Hippocampal formation (tissue), 2 donors: ENCODE results near the gene POPDC3.
"Not testable (repeated sequence)": the region's sequence is repeated elsewhere in the genome, so short reads cannot be mapped to it uniquely, and the experiment has no call there.

Source experiments
- DNase-seq, 2 donors: peaks; one replicate each; lab custom pipeline; 2025; lab: John Stamatoyannopoulos, UW

Gene POPDC3, protein sequence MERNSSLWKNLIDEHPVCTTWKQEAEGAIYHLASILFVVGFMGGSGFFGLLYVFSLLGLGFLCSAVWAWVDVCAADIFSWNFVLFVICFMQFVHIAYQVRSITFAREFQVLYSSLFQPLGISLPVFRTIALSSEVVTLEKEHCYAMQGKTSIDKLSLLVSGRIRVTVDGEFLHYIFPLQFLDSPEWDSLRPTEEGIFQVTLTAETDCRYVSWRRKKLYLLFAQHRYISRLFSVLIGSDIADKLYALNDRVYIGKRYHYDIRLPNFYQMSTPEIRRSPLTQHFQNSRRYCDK

DNA sequence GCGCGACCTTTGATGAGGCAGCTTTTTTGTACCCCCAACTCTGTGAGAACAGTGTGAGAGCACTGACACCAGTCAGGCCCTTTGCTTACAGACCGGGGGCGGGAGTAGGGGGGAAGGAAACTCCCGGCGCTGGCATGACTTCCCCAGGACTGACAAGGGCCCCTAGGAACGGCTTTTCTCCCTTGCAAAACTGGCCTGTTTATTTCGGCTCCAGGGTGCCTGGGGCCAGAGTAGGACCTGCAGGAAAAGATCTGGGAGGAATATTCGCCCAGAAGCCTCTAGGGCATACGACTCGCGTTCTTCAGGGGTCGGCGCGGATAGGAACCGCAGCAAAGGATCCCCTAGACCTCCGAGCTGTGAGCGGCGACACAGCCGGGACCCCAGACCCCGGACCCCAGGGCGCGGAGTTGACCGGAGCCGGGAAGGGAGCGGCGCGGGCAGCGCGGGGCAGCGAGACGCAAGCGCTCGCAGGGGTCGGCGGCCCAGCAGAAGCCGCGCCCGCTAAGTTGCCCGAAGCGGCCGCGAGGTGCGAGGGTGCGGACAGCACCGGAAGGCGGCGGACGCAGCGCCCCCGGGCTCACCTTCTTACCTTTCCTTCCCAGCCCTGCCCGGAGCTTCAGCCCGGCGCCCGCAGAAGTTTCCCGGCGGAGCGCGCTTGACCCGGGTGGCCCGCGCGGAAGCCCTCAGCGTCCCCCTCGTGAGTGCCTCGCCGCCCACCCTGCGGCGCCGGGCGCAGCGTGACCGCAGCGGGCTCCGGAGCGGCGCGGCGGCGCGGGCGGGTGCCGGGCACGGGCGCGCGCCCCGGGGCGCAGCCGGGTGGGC lies at the start of gene POPDC3:
POPDC3 (minus strand) TSS at position 771 of the 822 bp plus-strand sequence. CDS start 18,105 bp downstream, outside the sequence.
- DNase-seq, result peak in 1 of 2 donors; percentile 32

DNA sequence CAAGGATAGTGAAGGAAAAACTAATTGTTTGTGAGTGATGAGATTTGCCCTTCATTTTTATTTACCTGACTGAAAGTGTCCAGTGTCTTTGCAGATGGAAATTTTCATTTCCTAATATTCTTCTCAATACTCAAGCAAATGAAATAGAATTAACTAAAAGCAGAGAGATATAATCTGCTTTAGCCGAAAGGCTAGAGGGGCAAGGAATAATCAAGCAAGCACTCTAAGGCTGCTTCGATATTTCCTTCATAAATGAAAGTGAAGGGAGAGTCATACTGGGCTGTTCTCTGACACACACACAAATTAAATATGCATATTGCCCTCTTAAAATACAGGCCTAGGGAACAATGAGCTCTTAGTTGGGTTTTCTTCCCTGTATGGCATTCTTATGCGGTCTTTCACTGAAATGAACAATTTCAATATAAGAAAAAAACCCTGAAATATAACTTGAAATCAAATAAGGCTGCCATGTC lies 47.5 kb upstream of the POPDC3 start:
- DNase-seq, result no peak

DNA sequence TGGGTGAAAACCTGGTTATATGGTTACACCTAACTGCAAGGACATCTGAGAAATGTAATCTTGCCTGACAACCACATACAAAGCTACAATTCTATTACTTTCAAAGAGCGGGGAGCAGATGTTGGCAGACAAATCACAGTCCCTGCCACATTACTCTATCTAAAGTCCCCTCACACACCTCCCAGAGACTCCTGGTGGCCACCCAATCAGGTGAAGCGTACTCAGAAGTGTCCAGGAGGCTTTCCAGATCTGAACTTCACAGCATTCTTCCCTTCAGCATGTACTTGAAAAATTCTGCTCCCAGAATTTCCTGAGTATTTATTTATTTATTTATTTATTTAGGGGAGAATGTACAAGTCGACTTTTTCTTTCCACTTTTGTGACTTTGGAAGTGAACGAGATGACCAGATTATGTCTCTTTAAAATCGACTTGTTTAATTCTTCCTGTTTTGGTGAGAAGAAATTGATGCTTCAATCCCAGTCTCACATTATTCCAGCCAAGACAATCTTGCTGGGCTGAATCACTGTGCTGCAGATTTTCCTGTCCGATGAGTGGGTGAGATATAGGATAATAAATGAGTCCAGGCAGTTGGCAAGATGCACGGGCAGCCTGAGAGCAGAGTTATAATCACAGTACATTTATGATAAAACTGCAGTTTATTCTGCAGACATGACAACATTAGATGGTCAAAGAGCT lies 46.9 kb upstream of the POPDC3 start:
- no peak for DNase-seq

DNA sequence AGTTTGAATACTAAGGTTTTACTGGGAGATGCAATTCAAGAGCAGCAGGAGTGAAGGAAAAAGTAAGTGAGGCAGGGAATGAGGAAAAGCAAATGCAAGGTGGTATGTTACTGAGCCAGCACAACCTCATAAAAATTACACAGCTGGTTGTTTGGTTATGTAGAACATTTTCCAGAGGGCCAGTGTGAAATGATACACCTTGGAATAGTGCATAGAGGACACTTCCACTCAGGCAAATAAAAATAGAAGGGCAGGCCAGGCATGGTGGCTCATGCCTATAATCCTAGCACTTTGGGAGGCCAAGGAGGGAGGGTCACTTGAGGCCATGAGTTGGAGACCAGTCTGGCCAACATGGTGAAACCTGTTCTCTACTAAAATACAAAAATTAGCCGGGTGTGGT lies 43.4 kb upstream of the POPDC3 start:
- no peak for DNase-seq

DNA sequence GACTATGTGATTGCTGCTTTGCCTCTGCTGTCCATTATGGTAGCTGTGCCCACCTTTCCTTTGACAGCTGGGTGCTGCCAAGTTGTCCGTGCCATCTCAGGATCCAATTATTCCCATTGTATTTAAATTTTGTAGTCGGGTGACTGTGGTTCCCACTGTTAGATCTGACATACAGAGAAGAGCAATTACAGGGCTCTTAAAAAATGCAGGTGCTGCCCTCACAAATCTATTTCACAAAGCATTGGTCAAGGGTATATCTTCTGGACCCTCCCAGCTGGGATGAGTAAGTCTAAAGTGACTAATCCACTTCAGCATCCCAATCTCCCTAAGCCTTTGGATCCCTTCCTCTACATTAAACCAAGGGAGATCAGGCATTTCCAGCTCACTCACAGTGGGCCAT lies 41.4 kb upstream of the POPDC3 start:
- not testable (repeated sequence) for DNase-seq

DNA sequence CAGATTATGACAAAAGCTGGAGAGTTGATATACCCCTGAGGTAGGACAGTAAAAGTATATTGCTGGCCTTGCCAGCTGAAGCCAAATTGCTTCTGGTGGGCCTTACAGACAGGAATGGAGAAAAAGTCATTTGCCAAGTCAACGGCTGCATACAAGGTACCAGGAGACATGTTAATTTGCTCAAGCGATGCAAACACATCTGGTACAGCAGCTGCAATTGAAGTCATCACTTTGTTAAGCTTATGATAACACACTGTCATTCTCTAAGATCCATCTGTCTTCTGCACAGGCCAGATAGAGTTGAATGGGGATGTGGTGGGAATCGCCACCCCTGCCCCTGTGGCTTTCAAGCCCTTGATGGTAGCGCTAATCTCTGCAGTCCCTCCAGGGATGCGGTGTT lies 40.4 kb upstream of the POPDC3 start:
- no peak for DNase-seq

DNA sequence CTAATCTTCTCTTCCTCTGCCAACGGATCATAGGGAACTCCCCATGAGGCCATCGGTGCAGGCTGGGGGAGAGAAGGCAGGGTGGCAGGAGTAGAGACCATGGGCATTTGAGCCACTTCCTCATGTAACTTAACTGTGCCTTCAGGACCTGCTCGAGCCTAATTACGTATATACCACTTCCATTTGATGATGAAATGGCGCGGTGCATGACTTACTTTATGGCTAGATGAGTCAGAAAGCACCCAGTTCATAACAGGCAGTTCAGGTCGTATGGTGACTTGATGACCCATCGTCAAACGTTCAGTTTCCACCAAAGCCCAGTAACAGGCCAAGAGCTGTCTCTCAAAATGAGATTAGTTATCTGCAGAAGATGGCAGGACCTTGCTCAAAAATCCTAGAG lies 39.4 kb upstream of the POPDC3 start:
- not testable (repeated sequence) for DNase-seq

DNA sequence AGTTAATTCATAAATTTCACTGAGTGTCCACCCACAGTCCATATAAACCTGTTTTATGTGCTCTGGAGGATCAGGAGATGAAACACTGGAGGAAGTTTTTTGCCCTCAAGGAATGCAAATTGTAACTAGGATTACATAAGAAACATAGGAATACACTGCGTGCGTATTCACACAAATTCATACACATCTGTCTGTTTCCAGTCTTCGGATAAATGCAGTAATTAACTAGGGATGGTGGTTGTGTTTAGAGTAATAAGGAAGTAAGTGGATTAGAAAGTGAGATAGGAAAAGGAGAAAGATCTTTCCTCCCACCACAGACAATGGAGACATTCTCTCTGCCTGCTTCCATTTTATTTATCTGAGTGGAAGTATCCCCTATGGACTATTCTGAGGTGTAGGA lies 35.7 kb upstream of the POPDC3 start:
- no peak for DNase-seq

DNA sequence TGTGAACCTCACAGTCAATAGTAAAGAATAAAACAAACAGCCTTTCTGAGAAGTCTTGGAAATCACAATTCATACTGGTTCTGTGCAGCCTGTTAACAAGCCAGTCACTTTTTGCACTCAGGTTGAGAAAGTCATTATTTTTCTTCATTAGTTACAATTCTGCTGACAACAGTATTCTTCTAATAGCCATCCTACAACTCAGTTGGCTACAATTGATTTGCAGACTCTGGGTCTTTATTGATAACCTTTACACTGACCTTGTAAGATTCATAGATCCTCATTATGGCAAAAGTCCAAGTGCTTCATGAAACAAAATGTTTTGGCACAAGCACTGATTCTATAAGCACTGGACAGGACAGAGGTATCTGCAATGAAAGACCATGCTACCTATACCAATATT lies 34.9 kb upstream of the POPDC3 start:
- no peak for DNase-seq

DNA sequence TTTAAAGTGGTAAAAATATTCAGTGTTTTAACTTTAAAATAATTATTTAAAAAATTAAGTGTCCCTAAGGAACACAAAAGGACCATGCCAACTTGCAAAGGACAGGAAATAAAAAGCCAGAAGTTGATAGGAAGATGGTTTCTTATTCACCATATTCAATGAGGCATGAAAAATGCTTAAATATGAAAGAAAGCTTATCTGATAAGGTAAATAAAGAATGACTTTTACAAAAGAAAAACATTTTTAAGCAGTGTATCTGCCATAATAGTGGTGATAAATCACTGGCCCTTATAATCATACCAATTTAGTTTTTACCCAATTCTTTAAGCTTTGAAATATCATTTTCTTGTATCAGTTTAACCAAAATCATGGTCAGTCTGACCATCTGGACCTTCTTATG lies 33.5 kb upstream of the POPDC3 start:
- DNase-seq, result no peak

DNA sequence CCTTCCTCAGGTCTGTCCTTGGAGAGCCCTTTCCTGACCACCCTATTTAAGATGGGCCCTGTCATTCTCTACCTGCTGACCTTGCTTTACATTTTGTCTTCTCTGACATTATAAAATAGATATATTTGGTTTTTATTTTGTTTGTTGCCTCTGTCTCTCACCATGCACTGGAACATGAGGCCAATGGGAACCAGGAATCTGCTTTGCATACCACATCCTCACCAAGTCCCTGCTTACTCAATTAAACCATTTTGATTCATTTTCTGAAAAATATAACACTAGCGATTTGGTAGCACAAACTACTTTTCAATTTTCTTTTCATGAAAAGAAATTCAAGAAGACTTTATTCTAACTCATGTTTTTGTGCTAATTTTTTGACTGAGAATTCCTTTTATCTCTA lies 32.8 kb upstream of the POPDC3 start:
- DNase-seq, result no peak

DNA sequence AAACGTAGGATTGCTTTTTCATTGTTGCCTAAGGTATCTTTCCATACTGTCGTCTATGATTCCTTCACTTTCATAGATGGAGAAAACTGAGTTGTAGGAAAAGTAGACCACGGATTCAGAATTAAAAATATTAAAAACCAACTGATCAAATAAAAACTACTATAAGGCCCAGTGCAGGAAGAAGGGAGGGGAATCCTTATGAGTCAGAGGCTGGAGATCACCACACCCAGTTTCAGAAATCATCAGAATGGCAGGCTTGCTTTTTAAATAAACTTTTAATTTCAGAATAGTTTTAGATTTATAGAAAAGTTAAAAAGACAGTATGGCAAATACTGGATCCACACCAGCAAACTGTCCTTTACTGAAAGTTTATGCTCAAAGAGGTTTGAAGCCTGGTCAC lies 32.0 kb upstream of the POPDC3 start:
- no peak for DNase-seq

DNA sequence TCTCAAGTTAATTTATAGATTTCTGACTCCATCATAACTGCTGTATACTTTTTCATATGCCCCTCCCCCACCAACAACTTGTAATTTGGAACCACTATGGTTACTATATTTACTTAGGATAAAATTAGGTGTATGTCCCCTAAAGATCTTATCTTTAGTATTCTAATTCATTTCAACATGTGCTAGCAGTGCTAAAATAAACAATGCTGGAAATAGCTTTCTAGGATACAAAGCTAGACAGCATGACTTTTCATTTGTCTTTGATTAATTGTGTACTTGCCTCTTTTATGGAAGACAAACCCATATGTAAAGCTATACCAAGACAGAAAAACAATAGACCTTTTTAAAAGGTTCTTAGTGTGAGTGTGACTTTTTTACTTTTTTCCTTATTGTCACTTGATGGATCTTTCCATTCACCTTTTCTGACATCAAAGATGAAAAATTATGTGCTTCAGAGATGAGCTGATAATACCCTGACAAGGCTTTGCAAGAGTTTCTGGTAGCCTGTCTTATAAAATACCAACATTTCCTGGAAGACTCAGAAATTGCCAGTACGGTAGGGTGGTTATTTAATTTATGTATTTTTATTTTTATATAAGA lies 31.2 kb upstream of the POPDC3 start:
- DNase-seq, result no peak

DNA sequence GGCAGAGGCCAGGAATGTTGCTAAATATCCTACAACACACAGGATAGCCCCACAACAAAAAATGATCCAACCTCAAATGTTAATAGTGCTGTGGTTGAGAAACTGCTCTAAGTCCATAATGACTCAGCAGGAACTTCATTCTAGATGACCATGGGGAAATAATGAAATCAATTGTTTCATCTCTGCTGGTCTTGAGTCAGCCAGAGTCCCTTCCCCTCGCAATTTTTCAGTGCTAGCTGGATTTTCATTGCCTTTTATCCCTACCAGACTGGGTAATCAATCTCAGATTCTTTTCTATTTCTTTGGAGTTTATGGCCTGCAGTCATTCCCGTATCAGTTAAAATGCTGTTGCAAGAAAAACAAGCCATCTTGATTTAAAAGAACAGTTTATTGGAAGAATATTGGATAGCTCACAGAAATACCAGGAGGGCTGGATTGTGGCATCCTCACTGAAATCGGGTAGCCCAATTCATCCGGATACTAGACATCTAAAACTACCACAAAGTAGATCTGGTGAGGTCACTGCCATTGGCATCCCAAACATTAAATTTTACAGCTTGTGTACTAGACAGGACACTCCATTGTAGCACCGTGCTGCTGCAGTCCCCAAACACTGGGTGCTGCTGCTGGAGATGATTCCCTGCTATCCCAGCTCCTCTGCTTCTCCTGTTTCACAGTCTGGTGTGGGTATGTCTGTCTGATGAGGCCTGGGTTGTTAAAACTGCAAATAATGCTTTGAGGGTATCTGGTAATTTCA lies 30.3 kb upstream of the POPDC3 start:
- DNase-seq, result no peak

DNA sequence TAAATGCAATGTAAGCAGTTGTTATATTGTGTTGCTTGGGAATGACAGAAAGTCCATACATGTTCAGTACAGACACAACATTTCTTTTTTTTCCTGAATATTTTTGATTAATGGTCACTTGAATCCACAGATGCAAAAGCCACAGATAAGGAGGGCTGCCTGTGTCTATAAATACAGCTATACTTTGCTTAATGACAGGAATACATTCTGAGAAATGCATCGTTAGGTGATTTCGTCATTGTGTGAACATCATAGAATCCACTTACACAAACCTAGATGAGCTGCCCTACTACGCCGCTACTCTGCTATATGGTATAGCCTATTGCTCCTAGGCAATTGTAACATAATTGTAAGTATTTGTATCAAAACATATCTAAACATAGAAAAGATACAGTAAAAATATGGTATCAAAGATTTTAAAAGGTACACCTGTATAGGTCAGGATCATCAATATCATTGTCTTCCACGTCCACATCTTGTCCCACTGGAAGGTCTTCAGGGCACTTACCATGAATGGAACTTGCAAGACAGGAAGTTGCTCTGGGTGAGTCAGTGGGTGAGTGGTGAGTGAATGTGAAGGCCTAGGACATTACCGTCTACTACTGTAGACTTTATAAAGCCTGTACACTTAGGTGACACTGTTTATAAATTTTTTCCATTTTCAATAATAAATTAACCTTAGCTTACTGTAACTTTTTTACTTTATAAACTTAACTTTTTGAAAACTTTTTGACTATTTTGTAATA lies 27.9 kb upstream of the POPDC3 start:
- DNase-seq, result no peak

DNA sequence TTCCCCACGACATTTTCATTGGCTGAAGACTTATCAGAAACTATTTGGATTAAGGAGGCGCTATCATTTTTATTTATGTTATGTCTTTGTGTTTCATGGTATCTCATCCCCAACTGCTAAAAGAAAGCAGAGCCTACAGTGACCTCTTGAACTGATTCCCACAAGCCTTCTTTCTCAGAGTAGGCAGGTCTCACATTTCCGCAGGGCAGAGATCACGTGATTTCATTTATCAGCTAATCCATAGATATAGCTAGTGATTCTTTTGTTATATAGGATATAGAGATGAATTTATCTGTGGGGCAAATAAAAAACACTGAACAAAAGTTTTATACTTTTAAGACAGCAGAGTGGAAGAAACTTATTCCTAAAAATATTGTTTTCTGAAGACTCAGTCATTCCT lies 25.0 kb upstream of the POPDC3 start:
- DNase-seq, result no peak

DNA sequence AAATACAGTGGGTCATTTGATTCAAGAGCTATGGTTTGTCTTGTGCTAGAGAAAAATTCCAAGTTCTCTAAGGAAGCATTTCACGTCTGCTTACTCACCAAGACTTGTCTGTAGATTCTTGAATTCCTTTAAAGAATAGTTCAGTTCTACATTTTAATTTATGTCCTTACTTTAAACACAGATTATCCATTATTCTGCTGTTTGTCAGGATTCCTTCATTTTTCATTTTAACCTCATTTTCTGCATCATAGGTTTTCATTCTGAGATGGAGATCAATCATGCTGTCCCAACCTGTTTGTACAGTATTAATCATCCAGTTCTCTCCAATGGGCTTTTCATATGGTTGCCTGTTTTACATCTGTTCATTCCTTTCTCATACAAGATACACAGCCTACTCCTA lies 24.5 kb upstream of the POPDC3 start:
- DNase-seq, result no peak

DNA sequence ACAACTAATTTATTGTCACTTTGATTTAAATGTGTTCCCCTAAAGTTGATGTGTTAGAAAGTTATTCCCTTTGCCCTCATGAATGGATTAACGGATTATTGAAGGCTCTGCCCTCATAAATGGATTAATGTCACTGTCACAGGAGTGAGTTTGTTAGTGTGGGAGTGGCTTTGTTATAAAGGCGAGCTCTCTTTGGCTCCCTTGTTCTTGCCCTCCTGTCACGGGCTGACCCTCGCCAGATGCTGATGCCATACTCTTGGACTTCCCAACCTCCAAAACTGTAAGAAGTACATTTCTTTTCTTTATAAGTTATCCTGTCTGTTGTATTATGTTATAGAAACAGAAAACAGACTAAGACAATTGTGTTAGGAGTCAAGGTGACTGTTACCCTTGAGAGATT lies 22.7 kb upstream of the POPDC3 start:
- no peak for DNase-seq

DNA sequence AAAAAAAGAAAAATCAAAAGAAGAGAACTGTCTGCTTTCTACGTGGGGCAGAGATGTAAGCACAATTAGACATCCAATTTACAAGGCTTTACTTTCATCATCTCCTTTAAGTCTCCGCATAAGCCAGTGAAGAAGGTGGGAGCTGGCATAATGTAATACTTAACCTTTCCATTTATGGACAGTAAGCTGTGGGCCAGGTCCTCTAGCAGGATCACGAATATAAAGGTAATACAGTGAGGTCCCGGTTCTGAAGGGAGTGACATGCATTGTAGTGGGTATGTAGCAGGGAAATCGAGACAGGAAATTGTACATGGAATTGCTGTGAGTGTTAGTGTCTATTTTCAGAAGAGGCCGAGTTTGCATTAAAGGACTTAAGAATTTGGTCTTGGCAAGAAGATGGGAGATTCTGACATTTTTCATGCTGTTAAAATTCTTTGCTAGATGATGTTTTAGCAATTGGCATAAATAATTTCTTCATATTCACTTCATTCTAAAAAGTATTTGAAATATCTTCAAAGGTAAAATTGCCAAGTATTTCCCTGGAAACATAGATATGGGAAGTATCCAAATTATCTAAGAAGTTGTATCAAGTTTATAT lies 20.4 kb upstream of the POPDC3 start:
- DNase-seq, result no peak

DNA sequence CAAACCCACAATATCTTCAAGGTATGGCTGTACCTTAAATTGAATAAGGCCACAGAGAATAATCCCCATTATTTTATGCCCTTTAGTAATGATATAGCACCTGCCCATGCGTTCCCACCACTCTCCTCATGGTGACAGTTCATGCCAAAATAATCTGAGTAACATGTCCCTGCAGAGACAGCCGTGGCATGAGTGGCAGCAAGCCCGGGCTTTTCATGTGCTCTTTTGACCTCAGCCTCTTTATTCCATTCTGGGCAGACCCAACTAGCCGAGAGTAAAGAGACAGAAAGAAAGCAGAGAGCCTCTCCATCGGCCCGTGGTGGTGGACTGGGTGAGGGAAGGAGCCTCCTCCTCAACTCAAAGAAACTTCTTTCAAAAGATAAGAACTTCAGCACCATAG lies 19.9 kb upstream of the POPDC3 start:
- DNase-seq, result no peak
